HAP-1 (cell line): ENCODE data around the gene MRAS.

Experiments
- DNase-seq, 2 experiments: peaks; one replicate each; pipeline ENCODE4 v3.0.0-alpha.2; 2016 to 2020; ENCODE audit warnings: low spot score in 2 of 2
- H3K27me3 ChIP-seq: fragments of 250-450 bp; sonication (Bioruptor Pico); 2 replicates; pipeline ENCODE4 v1.5.1; 2020; ENCODE audit warnings: low read depth, mild to moderate bottlenecking, moderate library complexity
- H3K36me3 ChIP-seq: fragments of 250-450 bp; sonication (Bioruptor Pico); replicated peaks from 2 replicates; pipeline ENCODE4 v1.5.1; 2020; ENCODE audit warnings: mild to moderate bottlenecking
- H3K4me1 ChIP-seq: fragments of 250-450 bp; sonication (Bioruptor Pico); 2 replicates; pipeline ENCODE4 v1.5.1; 2020; ENCODE audit warnings: mild to moderate bottlenecking
- H3K4me3 ChIP-seq: fragments of 250-450 bp; sonication (Bioruptor Pico); 2 replicates; pipeline ENCODE4 v1.5.1; 2020; ENCODE audit warnings: mild to moderate bottlenecking, moderate library complexity
- H3K9me3 ChIP-seq: fragments of 250-450 bp; sonication (Bioruptor Pico); 2 replicates; pipeline ENCODE4 v1.5.1; 2020; ENCODE audit warnings: mild to moderate bottlenecking, moderate library complexity
- in situ Hi-C: fragments of 300-500 bp; cut with MboI; formaldehyde crosslinking; loops from 3 replicates; pipeline ENCODE4 v1.14.3; 2020; ENCODE audit warnings: low sequenced_read_pairs, inconsistent platforms, mixed read lengths

Gene MRAS

GRCh38 chr3:138347960-138348753 lies at the start of gene MRAS:
TSS of gene MRAS (plus strand) at chr3:138348579. CDS start at chr3:138372884, 24,305 bp downstream.
- no peaks in the 10 kb centered on the region for H3K36me3 ChIP-seq
- peak; percentile 53 to 73 for DNase-seq
- no peaks in the 10 kb centered on the region for H3K27me3 ChIP-seq
- peaks cover 8% of the 10 kb centered on the region for H3K4me1 ChIP-seq
- no peaks in the 10 kb centered on the region for H3K9me3 ChIP-seq
- H3K4me3 ChIP-seq, result peak within 1 kb of the TSS; percentile 44
- in situ Hi-C loops, result no loop called here

- no peaks in the 10 kb centered on the region for H3K9me3 ChIP-seq
- H3K27me3 ChIP-seq, result no peaks in the 10 kb centered on the region
- DNase-seq, result no peak
- no peaks in the 10 kb centered on the region for H3K4me1 ChIP-seq
- in situ Hi-C loops, result no loop called here
- peaks cover 3% of the 10 kb centered on the region; the same call in 1 of the 2 replicates for H3K36me3 ChIP-seq
- H3K4me3 ChIP-seq, result no peak overlapping the region
Measured at GRCh38 chr3:138300647-138301046, 47.7 kb upstream of the MRAS start.

GRCh38 chr3:138303474-138303873 lies 44.9 kb upstream of the MRAS start:
- Histone ChIP-seq H3K27me3 (no peaks in the 10 kb centered on the region), H3K4me1 (no peaks in the 10 kb centered on the region), H3K4me3 (no peak overlapping the region), H3K36me3 (no peaks in the 10 kb centered on the region; the same call in 1 of the 2 replicates), H3K9me3 (no peaks in the 10 kb centered on the region)
- in situ Hi-C loops, result no loop called here
- DNase-seq, result no peak

- in situ Hi-C loops, result no loop called here
- Histone ChIP-seq H3K36me3 (no peaks in the 10 kb centered on the region), H3K9me3 (no peaks in the 10 kb centered on the region), H3K27me3 (peaks cover 16% of the 10 kb centered on the region; the same call in 1 of the 2 replicates), H3K4me1 (no peaks in the 10 kb centered on the region), H3K4me3 (no peak overlapping the region)
- no peak for DNase-seq
Measured at GRCh38 chr3:138307899-138308298, 40.5 kb upstream of the MRAS start.

GRCh38 chr3:138308783-138309182 lies 39.6 kb upstream of the MRAS start:
- no peaks in the 10 kb centered on the region for H3K4me1 ChIP-seq
- in situ Hi-C loops, result no loop called here
- H3K27me3 ChIP-seq, result peaks cover 20% of the 10 kb centered on the region
- no peak overlapping the region for H3K4me3 ChIP-seq
- H3K36me3 ChIP-seq, result no peaks in the 10 kb centered on the region
- no peaks in the 10 kb centered on the region for H3K9me3 ChIP-seq
- no peak for DNase-seq

GRCh38 chr3:138310494-138310893 lies 37.9 kb upstream of the MRAS start:
- Histone ChIP-seq H3K4me3 (no peak overlapping the region), H3K4me1 (no peaks in the 10 kb centered on the region), H3K36me3 (no peaks in the 10 kb centered on the region), H3K9me3 (no peaks in the 10 kb centered on the region), H3K27me3 (peaks cover 22% of the 10 kb centered on the region)
- DNase-seq, result no peak
- in situ Hi-C loops, result no loop called here

- no peaks in the 10 kb centered on the region for H3K9me3 ChIP-seq
- in situ Hi-C loops, result no loop called here
- H3K36me3 ChIP-seq, result no peaks in the 10 kb centered on the region
- peaks cover 22% of the 10 kb centered on the region for H3K27me3 ChIP-seq
- H3K4me1 ChIP-seq, result no peaks in the 10 kb centered on the region
- no peak overlapping the region for H3K4me3 ChIP-seq
- DNase-seq, result no peak
Measured at GRCh38 chr3:138314751-138315150, 33.6 kb upstream of the MRAS start.

- in situ Hi-C loops, result no loop called here
- Histone ChIP-seq H3K36me3 (no peaks in the 10 kb centered on the region), H3K4me1 (no peaks in the 10 kb centered on the region), H3K4me3 (no peak overlapping the region), H3K27me3 (peaks cover 8% of the 10 kb centered on the region), H3K9me3 (no peaks in the 10 kb centered on the region)
- DNase-seq, result no peak
Measured at GRCh38 chr3:138317687-138318086, 30.7 kb upstream of the MRAS start.

- DNase-seq, result no peak
- no peak overlapping the region for H3K4me3 ChIP-seq
- no peaks in the 10 kb centered on the region for H3K27me3 ChIP-seq
- H3K4me1 ChIP-seq, result peaks cover 5% of the 10 kb centered on the region; the same call in 1 of the 2 replicates
- no peaks in the 10 kb centered on the region for H3K9me3 ChIP-seq
- in situ Hi-C loops, result no loop called here
- H3K36me3 ChIP-seq, result no peaks in the 10 kb centered on the region
Measured at GRCh38 chr3:138323971-138324370, 24.4 kb upstream of the MRAS start.

GRCh38 chr3:138325990-138326389 lies 22.4 kb upstream of the MRAS start:
- DNase-seq, result no peak
- in situ Hi-C loops, result no loop called here

GRCh38 chr3:138326866-138327595 lies 21.3 kb upstream of the MRAS start:
- no peak for DNase-seq
- Histone ChIP-seq H3K36me3 (no peaks in the 10 kb centered on the region), H3K9me3 (no peaks in the 10 kb centered on the region), H3K27me3 (no peaks in the 10 kb centered on the region), H3K4me3 (no peak overlapping the region), H3K4me1 (peaks cover 6% of the 10 kb centered on the region; the same call in 1 of the 2 replicates)
- in situ Hi-C loops, result no loop called here

More at GRCh38 chr3:138325990-138326389, 22.4 kb upstream of the MRAS start:
- Histone ChIP-seq H3K9me3 (no peaks in the 10 kb centered on the region), H3K27me3 (no peaks in the 10 kb centered on the region), H3K4me1 (peaks cover 6% of the 10 kb centered on the region; the same call in 1 of the 2 replicates), H3K4me3 (no peak overlapping the region), H3K36me3 (no peaks in the 10 kb centered on the region)

GRCh38 chr3:138327831-138328230 lies 20.5 kb upstream of the MRAS start:
- Histone ChIP-seq H3K4me1 (peaks cover 6% of the 10 kb centered on the region; the same call in 1 of the 2 replicates), H3K27me3 (no peaks in the 10 kb centered on the region), H3K36me3 (no peaks in the 10 kb centered on the region), H3K9me3 (no peaks in the 10 kb centered on the region), H3K4me3 (no peak overlapping the region)
- in situ Hi-C loops, result no loop called here
- no peak for DNase-seq

- Histone ChIP-seq H3K36me3 (no peaks in the 10 kb centered on the region), H3K27me3 (no peaks in the 10 kb centered on the region), H3K4me3 (no peak overlapping the region), H3K4me1 (peaks cover 6% of the 10 kb centered on the region; the same call in 1 of the 2 replicates), H3K9me3 (no peaks in the 10 kb centered on the region)
- in situ Hi-C loops, result no loop called here
- no peak for DNase-seq
Measured at GRCh38 chr3:138328341-138328740, 20.0 kb upstream of the MRAS start.
